K562 (cell line): ENCODE measurements around the gene PCK2. TPM values are rescaled to one million over a fixed set of nuclear protein-coding genes. Genes with fewer than 3 reads are reported as not detected.

Source experiments
- ATAC-seq: fragments of 200-7000 bp; cut with Tn5 transposase; 3 replicates; pipeline ENCODE4 v1.9.1; 2020; ENCODE audit warnings: moderate library complexity
- BruUV-seq: library from RNA; stranded (reverse); fragments of 400-500 nt; replicated peaks from 2 replicates; lab custom pipeline; 2021; lab: Mats Ljungman, UMichigan
- CTCF ChIA-PET: fragments of 300-600 bp; formaldehyde crosslinking; extraction: SDS; loops from one replicate; lab custom pipeline; 2021; ENCODE audit warnings: low intra/inter-chr PET ratio; lab: Yijun Ruan, JAX
- POLR2A ChIA-PET: fragments of 300-600, 350-650 bp; sonication (Branson Sonifier 250); formaldehyde crosslinking; extraction: SDS; loops from one replicate; lab custom pipeline; 2021; ENCODE audit warnings: antibody characterized with exemption, inconsistent platforms; lab: Yijun Ruan, JAX
- DNase-seq, 4 experiments: peaks; one replicate each; pipeline versions ENCODE4 v3.0.0 to v3.0.0-alpha.2; 2011 to 2018; ENCODE audit warnings: low spot score in 3 of 4, mixed read lengths in 3 of 4; ENCODE audit errors: extremely low read depth in 1 of 4
- FAIRE-seq: peaks from 2 replicates; lab custom pipeline; 2011; peaks lifted over from hg19 to GRCh38; lab: Jason Lieb, UNC
- H2AFZ ChIP-seq: 2 replicates; pipeline ENCODE4 v1.6.0; 2011; ENCODE audit warnings: low read depth, low read length, control low read depth, inconsistent platforms
- H3K27ac ChIP-seq: fragments of 200-600 bp; 3 replicates; pipeline ENCODE4 v1.8.0; 2011; ENCODE audit warnings: low read depth, mild to moderate bottlenecking, control low read depth, inconsistent platforms, low read length, moderate library complexity, mixed read lengths; ENCODE audit errors: extremely low read depth
- H3K27me3 ChIP-seq, 2 experiments: fragments of 300-600 bp in 1 of 2; 2 replicates in 1 of 2; 3 replicates in 1 of 2; pipeline versions ENCODE4 v1.6.0 to v1.8.0; 2011; ENCODE audit warnings: inconsistent platforms in 2 of 2, low read length in 2 of 2, mild to moderate bottlenecking in 1 of 2, mixed read lengths in 1 of 2, moderate library complexity in 1 of 2; ENCODE audit not compliant: control insufficient read depth in 2 of 2, insufficient read depth in 2 of 2
- H3K36me3 ChIP-seq: fragments of 300-600 bp; 3 replicates; pipeline ENCODE4 v1.8.0; 2011; ENCODE audit warnings: mild to moderate bottlenecking, low read length, inconsistent platforms; ENCODE audit not compliant: control insufficient read depth, insufficient read depth
- H3K4me1 ChIP-seq, 2 experiments: fragments of 200-600 bp in 1 of 2; replicated peaks in 1 of 2; 2 replicates in 1 of 2; 3 replicates in 1 of 2; pipeline versions ENCODE4 v1.5.1 to v1.8.0; 2011; ENCODE audit warnings: inconsistent platforms in 2 of 2, low read length in 2 of 2, mild to moderate bottlenecking in 1 of 2, mixed read lengths in 1 of 2, moderate library complexity in 1 of 2; ENCODE audit not compliant: control insufficient read depth in 2 of 2, insufficient read depth in 2 of 2
- H3K4me2 ChIP-seq: 2 replicates; pipeline ENCODE4 v1.6.1; 2011; ENCODE audit warnings: low read length, control low read depth, inconsistent platforms, mixed read lengths; ENCODE audit not compliant: insufficient read depth
- H3K4me3 ChIP-seq: fragments of 200-600 bp; sonication (generic), shearing (Covaris generic); 2 replicates; pipeline ENCODE4 v1.5.1; 2016; ENCODE audit warnings: control low read depth, inconsistent platforms
- H3K79me2 ChIP-seq: fragments of 200-600 bp; 3 replicates; pipeline ENCODE4 v1.8.0; 2011; ENCODE audit warnings: low read length, inconsistent platforms; ENCODE audit not compliant: control insufficient read depth, insufficient read depth
- H3K9ac ChIP-seq, 2 experiments: 2 replicates each; pipeline versions ENCODE4 v1.6.0 to v1.6.1; 2011; ENCODE audit warnings: low read depth in 2 of 2, low read length in 2 of 2, control low read depth in 1 of 2, inconsistent platforms in 1 of 2, mild to moderate bottlenecking in 1 of 2, mixed read lengths in 1 of 2; ENCODE audit not compliant: insufficient read depth in 1 of 2
- H3K9me1 ChIP-seq: one replicate; pipeline ENCODE4 v1.6.0; 2011; ENCODE audit warnings: inconsistent platforms, mild to moderate bottlenecking, low read length, moderate library complexity; ENCODE audit not compliant: control insufficient read depth, insufficient read depth
- H3K9me3 ChIP-seq: replicated peaks from 2 replicates; pipeline ENCODE4 v1.5.1; 2011; ENCODE audit warnings: low read depth, low read length, inconsistent platforms; ENCODE audit not compliant: control insufficient read depth, insufficient read depth
- H4K20me1 ChIP-seq: replicated peaks from 2 replicates; pipeline ENCODE4 v1.6.1; 2011; ENCODE audit warnings: low read length, inconsistent platforms, mixed read lengths; ENCODE audit not compliant: control insufficient read depth, insufficient read depth
- CBFA2T2 ChIP-seq: fragments of 450-650 bp; conservative IDR thresholded peaks from 2 replicates; pipeline ENCODE4 v1.6.1; 2017; ENCODE audit warnings: mild to moderate bottlenecking
- CBX3 ChIP-seq, 2 experiments: IDR thresholded peaks; 1 replicate in 1 of 2; 2 replicates in 1 of 2; pipeline ENCODE4 v1.6.1; 2012; ENCODE audit warnings: inconsistent platforms in 2 of 2, low read length in 2 of 2, borderline replicate concordance in 1 of 2, control low read depth in 1 of 2
- HEY1 ChIP-seq: fragments of 250-450 bp; sonication (Bioruptor Pico); IDR thresholded peaks from 2 replicates; pipeline ENCODE4 v1.5.0; 2020; ENCODE audit warnings: mild to moderate bottlenecking, moderate library complexity, borderline replicate concordance
- MIER1 ChIP-seq: fragments of 450-650 bp; IDR thresholded peaks from 2 replicates; pipeline ENCODE4 v1.6.1; 2016; ENCODE audit warnings: antibody characterized with exemption, mild to moderate bottlenecking, low read depth
- TARDBP ChIP-seq: fragments of 450-650 bp; IDR thresholded peaks from 2 replicates; pipeline ENCODE4 v1.6.1; 2016
- TFAM ChIP-seq: fragments of 250-450 bp; sonication (Bioruptor Pico); conservative IDR thresholded peaks from 2 replicates; pipeline ENCODE4 v1.5.0; 2021; ENCODE audit warnings: mild to moderate bottlenecking, moderate library complexity
- ZKSCAN3 ChIP-seq: fragments of 250-450 bp; sonication (Bioruptor Pico); IDR thresholded peaks from 2 replicates; pipeline ENCODE4 v1.4.0; 2020
- ZNF239 ChIP-seq: fragments of 250-450 bp; sonication (Bioruptor Pico); IDR thresholded peaks from 2 replicates; pipeline ENCODE4 v1.4.0; 2020; ENCODE audit warnings: mild to moderate bottlenecking
- ZNF316 ChIP-seq: fragments of 450-650 bp; IDR thresholded peaks from 2 replicates; pipeline ENCODE4 v1.6.1; 2016
- WGBS: fragments of 100-300 bp; shearing (Covaris generic); methylation state at CpG from one replicate; pipeline ENCODE4 v1.1.6; 2016; ENCODE audit warnings: low coverage, mixed read lengths; ENCODE audit not compliant: insufficient coverage; ENCODE audit errors: missing lambda C conversion rate; 5-methylcytosine and 5-hydroxymethylcytosine counted together
- in situ Hi-C: fragments of 300-500 bp; cut with MboI; formaldehyde crosslinking; loops from 4 replicates; pipeline ENCODE4 v1.15.0; 2018; ENCODE audit warnings: inconsistent platforms, mixed read lengths
- intact Hi-C: fragments of 100-400 bp; cut with micrococcal nuclease; formaldehyde crosslinking; loops from 2 replicates; pipeline ENCODE4 v1.14.2; 2022
- polyA plus RNA-seq, 8 experiments: library from polyadenylated mRNA; depleted of rRNA in 4 of 8; stranded (reverse) in 5 of 8; unstranded in 3 of 8; fragments of >200 nt; fragmentation: Nextera tagmentation in 2 of 8; fragmentation: Illumina TruSeq in 1 of 8; extraction: Ambion mirVana in 2 of 8; extraction: Trizol in 1 of 8; gene quantifications; 2 replicates each; pipeline versions ENCODE4 v1.2.1 to v1.2.3, GENCODE V29; 2011 to 2014; ENCODE audit warnings: inconsistent platforms in 1 of 8, missing spikeins in 1 of 8
- total RNA-seq, 7 experiments: library from RNA; depleted of rRNA in 6 of 7; stranded (reverse); fragments of >200 nt in 6 of 7; fragmentation: Illumina TruSeq in 2 of 7; extraction: Trizol in 2 of 7; gene quantifications; 2 replicates each; pipeline versions ENCODE4 v1.2.1 to v1.2.3, GENCODE V29; 2011 to 2021; ENCODE audit warnings: low replicate concordance in 1 of 7
- TF ChIP-seq, protein P1 (sequence below): sonication (generic); formaldehyde crosslinking; IDR thresholded peaks from 2 replicates; pipeline ENCODE4 v1.8.0; 2022; ENCODE audit warnings: missing genetic modification reagents, mild to moderate bottlenecking, moderate library complexity, borderline replicate concordance
- TF ChIP-seq, protein P2 (sequence below): sonication (generic); formaldehyde crosslinking; IDR thresholded peaks from 2 replicates; pipeline ENCODE4 v1.8.1; 2022; ENCODE audit warnings: missing genetic modification reagents
- TF ChIP-seq, protein P3 (sequence below): fragments of 150-350 bp; conservative IDR thresholded peaks from 2 replicates; pipeline ENCODE4 v1.6.1; 2014; ENCODE audit warnings: low read length
- TF ChIP-seq, protein P4 (sequence below): fragments of 450-650 bp; IDR thresholded peaks from 2 replicates; pipeline ENCODE4 v1.6.1; 2016; ENCODE audit warnings: borderline replicate concordance

Gene PCK2
- total and polyA plus RNA-seq, 9 of the 15 experiments (the other 6 are each of a cell fraction or from before 2014, with no cell fraction given): 3.3 to 60.9 (median 30.4) TPM

DNA sequence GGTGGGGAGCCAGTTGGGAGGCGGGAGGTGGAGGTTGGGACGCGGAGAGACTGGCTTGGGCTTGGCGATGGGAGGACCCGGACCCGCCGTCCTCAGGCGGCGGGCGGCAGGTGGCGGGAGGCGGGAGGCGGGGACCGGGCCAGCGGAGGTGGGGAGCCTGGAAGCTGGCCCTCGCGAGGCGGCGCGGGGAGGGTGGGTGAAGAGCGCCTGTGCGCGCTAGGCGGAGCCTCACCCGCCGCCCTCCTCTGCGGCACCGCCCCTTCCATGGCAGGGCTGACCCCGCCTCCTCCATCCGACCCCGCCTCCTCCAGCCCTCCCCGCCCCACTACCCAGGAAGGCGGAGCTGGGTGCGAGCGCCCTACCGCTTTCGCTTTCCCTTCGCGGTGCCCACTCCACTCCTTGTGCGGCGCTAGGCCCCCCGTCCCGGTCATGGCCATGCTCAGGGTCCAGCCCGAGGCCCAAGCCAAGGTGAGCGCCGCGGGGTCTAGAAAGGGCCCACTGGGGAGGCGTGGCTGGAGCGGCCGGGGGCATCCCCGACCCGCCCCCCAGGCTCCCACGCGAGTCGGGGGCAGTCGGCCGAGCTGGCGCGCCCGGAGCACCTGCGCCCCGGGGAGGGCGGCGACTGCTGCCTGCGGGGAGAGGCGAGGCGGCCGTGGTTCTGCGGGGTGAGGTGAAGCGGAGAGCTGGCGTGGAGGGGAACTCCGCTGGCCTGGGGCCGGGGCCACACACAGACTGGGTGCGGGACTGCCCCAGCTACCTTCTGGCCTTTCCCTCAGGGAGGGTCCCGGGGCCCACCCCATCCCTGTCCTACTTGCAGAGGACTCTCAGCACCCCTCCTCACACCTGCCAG lies 41.9 kb downstream of the PCK2 start, which contains the start of gene PSME1:
Gene PSME1 (plus strand): TSS at position 361 of the 850 bp plus-strand sequence. CDS start 69 bp downstream, at position 430.
- H4K20me1 ChIP-seq: no peaks in the 10 kb centered on the region; the same call in 1 of the 2 replicates
- peak within 1 kb of the TSS; percentile 91 for H2AFZ ChIP-seq
- in situ Hi-C loops: no loop called here
- no peaks in the 10 kb centered on the region for H3K9me3 ChIP-seq
- no peaks in the 10 kb centered on the region for H3K27me3 ChIP-seq
- DNase-seq (peak; percentile 91 to 95 (median 92)), ATAC-seq (peak; percentile 97), FAIRE-seq (peak; percentile 79)
- ChIA-PET CTCF (no interaction called here), POLR2A (interaction anchor here (0.6 to 1.6 kb wide), 6 partner anchors 11 to 1225 kb away, joined by 3 to 15 read pairs (median 4); partner anchors contain the start of genes DCAF11, NRL and PCK2)
- peak within 1 kb of the TSS; percentile 76 for H3K27ac ChIP-seq
- no TSS peak for BruUV-seq
- H3K9ac ChIP-seq: peak within 1 kb of the TSS; percentile 71 to 93
- peak within 1 kb of the TSS; percentile 92 for H3K4me3 ChIP-seq
- H3K36me3 ChIP-seq: peaks cover 24% of the 10 kb centered on the region
- intact Hi-C loops: no loop called here
- peak within 1 kb of the TSS; percentile 84 for H3K4me2 ChIP-seq
- peaks cover 7 to 34% of the 10 kb centered on the region in 2 experiments; a peak in 4 of 5 replicates for H3K4me1 ChIP-seq
- WGBS: 1% methylated on average over 23 of the region's 75 CpGs
- H3K9me1 ChIP-seq: no peaks in the 10 kb centered on the region
- H3K79me2 ChIP-seq: peaks cover 17% of the 10 kb centered on the region
- no peak for TF ChIP-seq HEY1 (CRISPR knock-in tag)
- TF ChIP-seq, protein P1, sequence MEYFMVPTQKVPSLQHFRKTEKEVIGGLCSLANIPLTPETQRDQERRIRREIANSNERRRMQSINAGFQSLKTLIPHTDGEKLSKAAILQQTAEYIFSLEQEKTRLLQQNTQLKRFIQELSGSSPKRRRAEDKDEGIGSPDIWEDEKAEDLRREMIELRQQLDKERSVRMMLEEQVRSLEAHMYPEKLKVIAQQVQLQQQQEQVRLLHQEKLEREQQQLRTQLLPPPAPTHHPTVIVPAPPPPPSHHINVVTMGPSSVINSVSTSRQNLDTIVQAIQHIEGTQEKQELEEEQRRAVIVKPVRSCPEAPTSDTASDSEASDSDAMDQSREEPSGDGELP (CRISPR knock-in tag): peak; percentile 45; the same call in 1 of the 2 replicates
- no peak for TF ChIP-seq TARDBP
- TF ChIP-seq ZKSCAN3 (CRISPR knock-in tag): no peak
- TF ChIP-seq, protein P2, sequence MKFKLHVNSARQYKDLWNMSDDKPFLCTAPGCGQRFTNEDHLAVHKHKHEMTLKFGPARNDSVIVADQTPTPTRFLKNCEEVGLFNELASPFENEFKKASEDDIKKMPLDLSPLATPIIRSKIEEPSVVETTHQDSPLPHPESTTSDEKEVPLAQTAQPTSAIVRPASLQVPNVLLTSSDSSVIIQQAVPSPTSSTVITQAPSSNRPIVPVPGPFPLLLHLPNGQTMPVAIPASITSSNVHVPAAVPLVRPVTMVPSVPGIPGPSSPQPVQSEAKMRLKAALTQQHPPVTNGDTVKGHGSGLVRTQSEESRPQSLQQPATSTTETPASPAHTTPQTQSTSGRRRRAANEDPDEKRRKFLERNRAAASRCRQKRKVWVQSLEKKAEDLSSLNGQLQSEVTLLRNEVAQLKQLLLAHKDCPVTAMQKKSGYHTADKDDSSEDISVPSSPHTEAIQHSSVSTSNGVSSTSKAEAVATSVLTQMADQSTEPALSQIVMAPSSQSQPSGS (CRISPR knock-in tag): no peak
- TF ChIP-seq CBFA2T2: no peak
- TF ChIP-seq, protein P3, sequence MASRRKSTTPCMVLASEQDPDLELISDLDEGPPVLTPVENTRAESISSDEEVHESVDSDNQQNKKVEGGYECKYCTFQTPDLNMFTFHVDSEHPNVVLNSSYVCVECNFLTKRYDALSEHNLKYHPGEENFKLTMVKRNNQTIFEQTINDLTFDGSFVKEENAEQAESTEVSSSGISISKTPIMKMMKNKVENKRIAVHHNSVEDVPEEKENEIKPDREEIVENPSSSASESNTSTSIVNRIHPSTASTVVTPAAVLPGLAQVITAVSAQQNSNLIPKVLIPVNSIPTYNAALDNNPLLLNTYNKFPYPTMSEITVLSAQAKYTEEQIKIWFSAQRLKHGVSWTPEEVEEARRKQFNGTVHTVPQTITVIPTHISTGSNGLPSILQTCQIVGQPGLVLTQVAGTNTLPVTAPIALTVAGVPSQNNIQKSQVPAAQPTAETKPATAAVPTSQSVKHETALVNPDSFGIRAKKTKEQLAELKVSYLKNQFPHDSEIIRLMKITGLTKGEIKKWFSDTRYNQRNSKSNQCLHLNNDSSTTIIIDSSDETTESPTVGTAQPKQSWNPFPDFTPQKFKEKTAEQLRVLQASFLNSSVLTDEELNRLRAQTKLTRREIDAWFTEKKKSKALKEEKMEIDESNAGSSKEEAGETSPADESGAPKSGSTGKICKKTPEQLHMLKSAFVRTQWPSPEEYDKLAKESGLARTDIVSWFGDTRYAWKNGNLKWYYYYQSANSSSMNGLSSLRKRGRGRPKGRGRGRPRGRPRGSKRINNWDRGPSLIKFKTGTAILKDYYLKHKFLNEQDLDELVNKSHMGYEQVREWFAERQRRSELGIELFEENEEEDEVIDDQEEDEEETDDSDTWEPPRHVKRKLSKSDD: no peak
- TF ChIP-seq CBX3 (IDR thresholded peaks at IDR 0.05; ENCODE audit: borderline replicate concordance in 1 of 2, low read length in 2 of 2): no peak
- TF ChIP-seq, protein P4, sequence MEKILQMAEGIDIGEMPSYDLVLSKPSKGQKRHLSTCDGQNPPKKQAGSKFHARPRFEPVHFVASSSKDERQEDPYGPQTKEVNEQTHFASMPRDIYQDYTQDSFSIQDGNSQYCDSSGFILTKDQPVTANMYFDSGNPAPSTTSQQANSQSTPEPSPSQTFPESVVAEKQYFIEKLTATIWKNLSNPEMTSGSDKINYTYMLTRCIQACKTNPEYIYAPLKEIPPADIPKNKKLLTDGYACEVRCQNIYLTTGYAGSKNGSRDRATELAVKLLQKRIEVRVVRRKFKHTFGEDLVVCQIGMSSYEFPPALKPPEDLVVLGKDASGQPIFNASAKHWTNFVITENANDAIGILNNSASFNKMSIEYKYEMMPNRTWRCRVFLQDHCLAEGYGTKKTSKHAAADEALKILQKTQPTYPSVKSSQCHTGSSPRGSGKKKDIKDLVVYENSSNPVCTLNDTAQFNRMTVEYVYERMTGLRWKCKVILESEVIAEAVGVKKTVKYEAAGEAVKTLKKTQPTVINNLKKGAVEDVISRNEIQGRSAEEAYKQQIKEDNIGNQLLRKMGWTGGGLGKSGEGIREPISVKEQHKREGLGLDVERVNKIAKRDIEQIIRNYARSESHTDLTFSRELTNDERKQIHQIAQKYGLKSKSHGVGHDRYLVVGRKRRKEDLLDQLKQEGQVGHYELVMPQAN: peak; percentile 42; the same call in 1 of the 2 replicates
- TF ChIP-seq ZNF239 (CRISPR knock-in tag): no peak
- TF ChIP-seq TFAM (CRISPR knock-in tag): no peak
- no peak for TF ChIP-seq ZNF316
- no peak for TF ChIP-seq MIER1
